ENCODE data around the gene SAXO1.

Gene SAXO1

GRCh38 chr9:18985464-18985951 is 47.5 kb downstream of the SAXO1 start:
- H3K27me3 ChIP-seq (ENCODE audit: insufficient read depth, low read depth), result no peaks in the 10 kb centered on the region
- H3K36me3 ChIP-seq (ENCODE audit: insufficient read depth), result no peaks in the 10 kb centered on the region
- H3K9ac ChIP-seq, result no peak overlapping the region
- no peak overlapping the region for H2AFZ ChIP-seq (ENCODE audit: low read depth)
- no peak overlapping the region for H3K4me3 ChIP-seq (IDR thresholded peaks at IDR 0.05; ENCODE audit: insufficient read depth, low read depth, low read length)
- no peaks in the 10 kb centered on the region for H3K79me2 ChIP-seq (ENCODE audit: insufficient read depth, low read depth)
- no peaks in the 10 kb centered on the region for H3K4me1 ChIP-seq (ENCODE audit: low read depth, poor library complexity, severe bottlenecking)
- TF ChIP-seq, protein P1, sequence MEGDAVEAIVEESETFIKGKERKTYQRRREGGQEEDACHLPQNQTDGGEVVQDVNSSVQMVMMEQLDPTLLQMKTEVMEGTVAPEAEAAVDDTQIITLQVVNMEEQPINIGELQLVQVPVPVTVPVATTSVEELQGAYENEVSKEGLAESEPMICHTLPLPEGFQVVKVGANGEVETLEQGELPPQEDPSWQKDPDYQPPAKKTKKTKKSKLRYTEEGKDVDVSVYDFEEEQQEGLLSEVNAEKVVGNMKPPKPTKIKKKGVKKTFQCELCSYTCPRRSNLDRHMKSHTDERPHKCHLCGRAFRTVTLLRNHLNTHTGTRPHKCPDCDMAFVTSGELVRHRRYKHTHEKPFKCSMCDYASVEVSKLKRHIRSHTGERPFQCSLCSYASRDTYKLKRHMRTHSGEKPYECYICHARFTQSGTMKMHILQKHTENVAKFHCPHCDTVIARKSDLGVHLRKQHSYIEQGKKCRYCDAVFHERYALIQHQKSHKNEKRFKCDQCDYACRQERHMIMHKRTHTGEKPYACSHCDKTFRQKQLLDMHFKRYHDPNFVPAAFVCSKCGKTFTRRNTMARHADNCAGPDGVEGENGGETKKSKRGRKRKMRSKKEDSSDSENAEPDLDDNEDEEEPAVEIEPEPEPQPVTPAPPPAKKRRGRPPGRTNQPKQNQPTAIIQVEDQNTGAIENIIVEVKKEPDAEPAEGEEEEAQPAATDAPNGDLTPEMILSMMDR (conservative IDR thresholded peaks at IDR 0.05; ENCODE audit: low read depth, low read length), result no peak
- H3K4me2 ChIP-seq, result no peak overlapping the region
- no peaks in the 10 kb centered on the region for H4K20me1 ChIP-seq (ENCODE audit: insufficient read depth)
- H3K27ac ChIP-seq, result no peak overlapping the region

DNA sequence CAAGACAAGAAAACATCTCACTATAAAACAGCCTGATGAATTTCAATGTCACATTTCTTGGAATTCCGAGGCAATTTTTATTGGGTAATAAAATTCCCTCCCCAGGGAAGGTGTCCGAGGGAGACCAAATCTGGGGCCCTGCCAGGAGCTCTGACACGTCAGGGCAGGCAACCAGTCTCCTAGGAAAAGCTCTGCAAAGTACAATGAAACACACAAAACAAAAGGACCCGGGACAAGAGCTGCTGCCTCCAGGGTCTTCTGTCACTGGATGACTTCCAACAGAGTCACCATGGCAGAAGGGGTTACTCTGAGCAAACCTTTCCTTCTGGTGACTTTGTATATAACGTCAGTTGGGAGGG is 50.8 kb downstream of the SAXO1 start:
- Histone ChIP-seq H3K4me3 (IDR thresholded peaks at IDR 0.05; ENCODE audit: insufficient read depth, low read depth, low read length) (no peak overlapping the region), H3K4me1 (ENCODE audit: low read depth, poor library complexity, severe bottlenecking) (peaks cover under 1% of the 10 kb centered on the region), H3K27me3 (ENCODE audit: insufficient read depth, low read depth) (no peaks in the 10 kb centered on the region), H4K20me1 (ENCODE audit: insufficient read depth) (no peaks in the 10 kb centered on the region), H3K79me2 (ENCODE audit: insufficient read depth, low read depth) (no peaks in the 10 kb centered on the region), H3K36me3 (ENCODE audit: insufficient read depth) (no peaks in the 10 kb centered on the region), H3K4me2 (no peak overlapping the region), H3K9ac (no peak overlapping the region), H3K27ac (no peak overlapping the region), H2AFZ (ENCODE audit: low read depth) (no peak overlapping the region)
- TF ChIP-seq, protein P1 (conservative IDR thresholded peaks at IDR 0.05; ENCODE audit: low read depth, low read length), result no peak

DNA sequence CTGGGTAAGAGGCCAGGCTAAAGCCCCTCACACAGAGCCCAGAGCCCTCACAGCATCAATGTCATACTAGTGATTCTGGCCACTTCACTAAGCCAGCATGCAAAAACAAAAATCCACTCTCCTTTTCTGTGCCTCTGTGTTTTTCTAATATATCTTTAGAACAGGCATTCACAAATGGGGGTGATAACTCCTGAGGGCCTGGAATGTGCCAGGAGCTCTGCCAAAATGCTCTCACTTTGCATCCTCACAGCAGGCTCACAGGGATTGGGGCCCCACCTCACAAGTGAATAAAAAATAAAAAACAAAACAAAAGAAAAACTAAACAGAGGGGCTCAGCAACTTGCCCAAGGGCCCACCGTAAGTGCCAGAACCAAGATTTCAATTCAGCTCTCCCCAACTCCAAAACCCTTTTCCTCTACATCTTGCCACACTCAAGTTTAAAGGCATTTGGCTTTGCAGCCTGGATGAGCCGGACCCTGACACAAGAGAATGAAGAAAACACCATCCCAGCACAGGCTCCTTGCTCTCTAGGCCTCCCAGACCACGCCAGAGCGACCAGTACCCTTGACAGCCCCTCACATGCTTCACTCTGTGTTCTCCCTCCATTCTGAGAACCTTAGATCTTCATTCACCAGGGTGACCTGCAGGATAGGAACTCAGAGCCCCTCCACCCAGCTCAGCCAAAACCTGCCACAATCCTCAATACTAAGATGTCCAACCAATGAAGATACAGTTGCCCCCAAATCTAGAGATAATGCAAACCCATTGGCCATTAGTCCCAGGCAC is 51.3 kb downstream of the SAXO1 start:
- Histone ChIP-seq H3K79me2 (ENCODE audit: insufficient read depth, low read depth) (no peaks in the 10 kb centered on the region), H3K27ac (no peak overlapping the region), H3K27me3 (ENCODE audit: insufficient read depth, low read depth) (no peaks in the 10 kb centered on the region), H2AFZ (ENCODE audit: low read depth) (no peak overlapping the region), H3K4me1 (ENCODE audit: low read depth, poor library complexity, severe bottlenecking) (peaks cover 6% of the 10 kb centered on the region), H3K4me3 (IDR thresholded peaks at IDR 0.05; ENCODE audit: insufficient read depth, low read depth, low read length) (no peak overlapping the region), H4K20me1 (ENCODE audit: insufficient read depth) (no peaks in the 10 kb centered on the region), H3K9ac (no peak overlapping the region), H3K36me3 (ENCODE audit: insufficient read depth) (no peaks in the 10 kb centered on the region), H3K4me2 (no peak overlapping the region)
- TF ChIP-seq, protein P1 (conservative IDR thresholded peaks at IDR 0.05; ENCODE audit: low read depth, low read length), result no peak

- Histone ChIP-seq H3K27me3 (ENCODE audit: insufficient read depth, low read depth) (no peaks in the 10 kb centered on the region), H4K20me1 (ENCODE audit: insufficient read depth) (no peaks in the 10 kb centered on the region), H3K79me2 (ENCODE audit: insufficient read depth, low read depth) (no peaks in the 10 kb centered on the region), H3K4me3 (IDR thresholded peaks at IDR 0.05; ENCODE audit: insufficient read depth, low read depth, low read length) (no peak overlapping the region), H3K9ac (no peak overlapping the region), H3K4me1 (ENCODE audit: low read depth, poor library complexity, severe bottlenecking) (peaks cover 11% of the 10 kb centered on the region), H3K27ac (no peak overlapping the region), H2AFZ (ENCODE audit: low read depth) (no peak overlapping the region), H3K36me3 (ENCODE audit: insufficient read depth) (no peaks in the 10 kb centered on the region), H3K4me2 (no peak overlapping the region)
- TF ChIP-seq, protein P1 (conservative IDR thresholded peaks at IDR 0.05; ENCODE audit: low read depth, low read length), result no peak
Observed at GRCh38 chr9:18980189-18980588, 52.8 kb downstream of the SAXO1 start.

Data from KMS-11 (cell line).